Measurements from ENCODE around the gene GHRHR. TPM values are rescaled to one million over a fixed set of nuclear protein-coding genes. Genes with fewer than 3 reads are reported as not detected.

Gene GHRHR
- total RNA-seq, 1 donor from 2014 or later: not detected

GRCh38 chr7:30965883-30966282, 2.1 kb downstream of the GHRHR start:
- DNase-seq (ENCODE audit: low read depth): no peak

- no peak for DNase-seq (ENCODE audit: low read depth)
These were observed 4.5 kb downstream of the GHRHR start for GRCh38 chr7:30968294-30968693.

GRCh38 chr7:30968747-30969603, 5.2 kb downstream of the GHRHR start:
- no peak for DNase-seq (ENCODE audit: low read depth)

GRCh38 chr7:30969604-30969970, 5.8 kb downstream of the GHRHR start:
- no peak for DNase-seq (ENCODE audit: low read depth)

GRCh38 chr7:30970074-30970473, 6.3 kb downstream of the GHRHR start:
- DNase-seq (ENCODE audit: low read depth): no peak

GRCh38 chr7:30970594-30971094, 6.9 kb downstream of the GHRHR start:
- peak; percentile 13 for DNase-seq (ENCODE audit: low read depth)

GRCh38 chr7:30971440-30971839, 7.7 kb downstream of the GHRHR start:
- no peak for DNase-seq (ENCODE audit: low read depth)

- no peak for DNase-seq (ENCODE audit: low read depth)
These were observed 8.2 kb downstream of the GHRHR start for GRCh38 chr7:30971840-30972563.

- no peak for DNase-seq (ENCODE audit: low read depth)
These were observed 9.5 kb downstream of the GHRHR start for GRCh38 chr7:30973292-30973691.

- no peak for DNase-seq (ENCODE audit: low read depth)
These were observed 10.2 kb downstream of the GHRHR start for GRCh38 chr7:30973791-30974604.

GRCh38 chr7:30974605-30975255, 11.0 kb downstream of the GHRHR start:
- peak; percentile 65 for DNase-seq (ENCODE audit: low read depth)

GRCh38 chr7:30975256-30975899, 11.6 kb downstream of the GHRHR start:
- no peak for DNase-seq (ENCODE audit: low read depth)

- no peak for DNase-seq (ENCODE audit: low read depth)
These were observed 12.6 kb downstream of the GHRHR start for GRCh38 chr7:30976381-30976780.

- no peak for DNase-seq (ENCODE audit: low read depth)
These were observed 13.5 kb downstream of the GHRHR start for GRCh38 chr7:30977222-30977621.

- DNase-seq (ENCODE audit: low read depth): peak; percentile 37
These were observed 14.3 kb downstream of the GHRHR start for GRCh38 chr7:30977896-30978564.

GRCh38 chr7:30979027-30979426, 15.3 kb downstream of the GHRHR start:
- no peak for DNase-seq (ENCODE audit: low read depth)

GRCh38 chr7:30980194-30980593, 16.4 kb downstream of the GHRHR start:
- DNase-seq (ENCODE audit: low read depth): no peak

- no peak for DNase-seq (ENCODE audit: low read depth)
These were observed 17.0 kb downstream of the GHRHR start for GRCh38 chr7:30980751-30981150.

GRCh38 chr7:30983042-30983913, 19.5 kb downstream of the GHRHR start:
- peak; percentile 86 for DNase-seq (ENCODE audit: low read depth)

Data from myocyte (in vitro differentiated cells).